Measurements from ENCODE around the gene CCL16.

The CCL16 gene

GRCh38 chr17:35977509-35977908 is 3.8 kb downstream of the CCL16 start:
- no peaks in the 10 kb centered on the region for H3F3A ChIP-seq (ENCODE audit: low read depth)
- no peaks in the 10 kb centered on the region for H3K79me2 ChIP-seq (ENCODE audit: insufficient read depth, low read length)
- TF ChIP-seq CTCF (conservative IDR thresholded peaks at IDR 0.05; ENCODE audit: low read length) (no peak), EZH2phosphoT487 (IDR thresholded peaks at IDR 0.05; ENCODE audit: borderline replicate concordance) (no peak)
- H3K9me2 ChIP-seq (replicated peaks; ENCODE audit: low read depth, low read length): no peaks in the 10 kb centered on the region
- H3K36me3 ChIP-seq (ENCODE audit: insufficient read depth, low read length): no peaks in the 10 kb centered on the region
- no peak overlapping the region for H3K4me3 ChIP-seq (ENCODE audit: low read length, poor library complexity, severe bottlenecking)
- H3K4me1 ChIP-seq (ENCODE audit: insufficient read depth, low read length, poor library complexity, severe bottlenecking): no peaks in the 10 kb centered on the region
- H3K4me2 ChIP-seq (ENCODE audit: low read depth, low read length, poor library complexity, severe bottlenecking): no peak overlapping the region
- H2AFZ ChIP-seq (ENCODE audit: low read length): no peak overlapping the region
- no peaks in the 10 kb centered on the region for H3K9me3 ChIP-seq (ENCODE audit: insufficient read depth, low read depth, low read length)
- no peaks in the 10 kb centered on the region for H4K20me1 ChIP-seq (ENCODE audit: insufficient read depth, low read length, poor library complexity, severe bottlenecking)
- H3K27me3 ChIP-seq (ENCODE audit: insufficient read depth, low read length, poor library complexity, severe bottlenecking): no peaks in the 10 kb centered on the region
- H3K9ac ChIP-seq (ENCODE audit: low read depth, low read length, poor library complexity, severe bottlenecking): no peak overlapping the region

- Histone ChIP-seq H3K27me3 (ENCODE audit: insufficient read depth, low read length, poor library complexity, severe bottlenecking) (no peaks in the 10 kb centered on the region), H3F3A (ENCODE audit: low read depth) (no peaks in the 10 kb centered on the region), H3K36me3 (ENCODE audit: insufficient read depth, low read length) (no peaks in the 10 kb centered on the region), H2AFZ (ENCODE audit: low read length) (no peak overlapping the region), H3K9me2 (replicated peaks; ENCODE audit: low read depth, low read length) (no peaks in the 10 kb centered on the region), H3K4me3 (ENCODE audit: low read length, poor library complexity, severe bottlenecking) (no peak overlapping the region), H4K20me1 (ENCODE audit: insufficient read depth, low read length, poor library complexity, severe bottlenecking) (no peaks in the 10 kb centered on the region), H3K4me1 (ENCODE audit: insufficient read depth, low read length, poor library complexity, severe bottlenecking) (no peaks in the 10 kb centered on the region), H3K9me3 (ENCODE audit: insufficient read depth, low read depth, low read length) (no peaks in the 10 kb centered on the region), H3K4me2 (ENCODE audit: low read depth, low read length, poor library complexity, severe bottlenecking) (no peak overlapping the region), H3K79me2 (ENCODE audit: insufficient read depth, low read length) (no peaks in the 10 kb centered on the region), H3K9ac (ENCODE audit: low read depth, low read length, poor library complexity, severe bottlenecking) (no peak overlapping the region)
- no peak for TF ChIP-seq EZH2phosphoT487 (IDR thresholded peaks at IDR 0.05; ENCODE audit: borderline replicate concordance)
- TF ChIP-seq CTCF (conservative IDR thresholded peaks at IDR 0.05; ENCODE audit: low read length): no peak
These were observed 7.7 kb downstream of the CCL16 start for GRCh38 chr17:35973333-35974260.

- Histone ChIP-seq H3K4me2 (ENCODE audit: low read depth, low read length, poor library complexity, severe bottlenecking) (no peak overlapping the region), H3K79me2 (ENCODE audit: insufficient read depth, low read length) (no peaks in the 10 kb centered on the region), H3K4me1 (ENCODE audit: insufficient read depth, low read length, poor library complexity, severe bottlenecking) (no peaks in the 10 kb centered on the region), H2AFZ (ENCODE audit: low read length) (no peak overlapping the region), H3K9me2 (replicated peaks; ENCODE audit: low read depth, low read length) (no peaks in the 10 kb centered on the region), H4K20me1 (ENCODE audit: insufficient read depth, low read length, poor library complexity, severe bottlenecking) (no peaks in the 10 kb centered on the region), H3K9me3 (ENCODE audit: insufficient read depth, low read depth, low read length) (no peaks in the 10 kb centered on the region), H3F3A (ENCODE audit: low read depth) (no peaks in the 10 kb centered on the region), H3K36me3 (ENCODE audit: insufficient read depth, low read length) (no peaks in the 10 kb centered on the region), H3K27me3 (ENCODE audit: insufficient read depth, low read length, poor library complexity, severe bottlenecking) (no peaks in the 10 kb centered on the region), H3K9ac (ENCODE audit: low read depth, low read length, poor library complexity, severe bottlenecking) (no peak overlapping the region), H3K4me3 (ENCODE audit: low read length, poor library complexity, severe bottlenecking) (no peak overlapping the region)
- TF ChIP-seq CTCF (conservative IDR thresholded peaks at IDR 0.05; ENCODE audit: low read length): no peak
- no peak for TF ChIP-seq EZH2phosphoT487 (IDR thresholded peaks at IDR 0.05; ENCODE audit: borderline replicate concordance)
These were observed 8.4 kb downstream of the CCL16 start for GRCh38 chr17:35972945-35973332.
